ENCODE measurements around the gene CCBE1.

CCBE1 gene

DNA sequence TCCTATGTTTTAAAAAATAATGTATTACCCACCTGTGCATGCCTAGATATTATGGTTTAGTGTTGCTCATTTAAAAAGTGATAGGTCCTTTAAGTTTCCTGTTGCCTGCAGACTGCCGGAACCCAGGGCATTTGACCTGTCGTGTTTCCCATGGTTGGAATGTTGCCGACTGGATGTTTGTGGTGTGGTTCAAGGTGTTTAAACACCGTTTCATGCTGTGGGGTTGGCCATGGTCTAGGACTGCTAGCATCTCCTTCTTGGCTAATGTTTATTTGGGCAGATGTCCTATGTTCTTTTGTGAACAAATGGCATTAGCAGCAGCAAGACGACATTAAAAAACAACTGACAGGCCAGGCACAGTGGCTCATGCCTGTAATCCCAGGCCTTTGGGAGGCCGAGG is 245.3 kb downstream of the CCBE1 start:
- no peak for DNase-seq (ENCODE audit: low spot score)

DNA sequence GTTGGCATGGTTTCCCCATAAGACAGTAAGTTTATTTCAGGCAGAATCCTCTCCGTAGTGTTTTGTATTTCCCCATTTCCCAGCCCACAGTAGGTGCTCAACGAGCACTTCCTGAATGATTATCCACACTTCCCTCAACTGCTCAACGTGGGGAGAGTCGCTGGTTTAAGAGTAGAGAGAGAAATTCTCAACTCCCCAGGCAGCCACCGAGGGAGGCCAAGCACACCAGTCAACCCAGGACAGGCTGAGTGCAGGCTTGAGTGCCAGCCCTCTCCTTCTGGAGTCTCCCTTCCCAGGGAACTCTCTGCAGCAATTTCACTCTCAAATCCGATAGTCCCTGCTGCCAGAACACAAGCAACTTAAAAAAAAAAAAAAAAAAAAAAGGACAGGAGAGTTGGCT is 246.2 kb downstream of the CCBE1 start:
- DNase-seq (ENCODE audit: low spot score): no peak

DNA sequence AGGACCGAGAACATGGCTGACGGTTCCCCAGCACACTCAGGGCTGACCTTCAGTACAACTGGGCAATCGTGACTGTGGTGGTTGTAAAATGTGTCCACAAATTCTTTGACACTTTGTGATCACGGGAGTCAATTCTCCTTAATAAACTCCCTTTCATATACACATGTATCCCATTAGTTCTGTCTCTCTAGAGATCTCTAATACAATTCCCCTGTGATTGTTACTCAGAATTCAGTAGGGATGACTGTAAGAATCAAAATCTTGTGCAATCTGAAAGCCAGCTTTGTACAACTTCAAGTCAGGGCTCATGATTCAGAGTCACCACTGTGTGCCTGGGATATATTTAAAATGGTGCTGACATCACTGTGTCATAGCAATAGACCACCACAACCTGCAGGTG is 248.7 kb downstream of the CCBE1 start:
- DNase-seq (ENCODE audit: low spot score): no peak

DNA sequence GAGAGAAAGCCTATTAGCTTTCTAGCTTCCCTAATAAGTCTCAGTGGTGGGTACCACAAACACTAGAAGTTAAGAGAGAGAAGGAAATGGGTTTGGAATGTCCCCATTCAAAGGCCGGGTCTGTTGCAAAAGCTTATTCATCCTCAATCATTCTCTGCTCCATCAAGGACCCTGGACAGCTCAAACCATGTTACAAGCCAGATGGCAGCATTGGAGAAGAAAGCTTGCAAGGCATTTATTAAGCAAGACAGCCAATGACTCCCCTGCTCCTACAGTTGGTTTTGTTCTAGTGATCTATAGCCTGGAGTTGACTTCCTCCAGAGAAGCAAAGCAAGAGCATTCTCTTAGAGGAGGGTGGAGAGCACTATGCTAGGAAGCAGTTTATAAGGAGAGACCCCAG is 251.2 kb downstream of the CCBE1 start:
- no peak for DNase-seq (ENCODE audit: low spot score)

DNA sequence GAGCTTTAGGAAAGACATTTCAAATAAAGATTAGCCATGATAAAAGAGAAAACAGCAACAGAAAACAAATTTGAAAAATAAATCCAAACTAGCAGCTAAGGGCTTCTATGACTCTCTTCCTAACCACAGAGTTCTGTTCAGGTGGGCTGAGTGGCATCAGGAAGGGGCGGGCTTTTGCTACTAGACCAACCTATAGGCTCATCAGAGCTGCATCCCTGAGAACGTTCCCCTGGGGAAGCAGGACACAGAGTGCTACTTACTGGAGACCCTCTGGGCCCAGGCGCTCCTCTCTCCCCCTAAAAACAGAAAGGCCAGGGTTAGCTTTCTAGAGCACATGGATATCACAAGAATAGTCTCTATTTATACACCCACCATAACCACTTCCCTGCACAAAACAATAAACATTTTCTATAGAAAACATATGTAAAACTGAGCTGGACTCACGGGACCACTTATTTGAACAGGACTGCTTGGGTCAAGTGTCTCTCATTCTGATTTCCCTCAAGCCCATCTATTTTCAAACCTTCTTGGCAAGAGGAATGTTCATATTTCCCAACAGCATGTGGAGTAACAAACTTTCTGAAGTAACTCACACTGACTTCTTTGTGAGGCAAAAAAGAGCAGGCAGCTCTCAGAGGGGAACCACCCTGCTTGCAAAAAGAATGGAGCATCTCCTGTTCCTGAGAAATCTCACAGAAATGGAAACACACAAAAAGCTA is 259.2 kb downstream of the CCBE1 start:
- DNase-seq (ENCODE audit: low spot score): no peak

DNA sequence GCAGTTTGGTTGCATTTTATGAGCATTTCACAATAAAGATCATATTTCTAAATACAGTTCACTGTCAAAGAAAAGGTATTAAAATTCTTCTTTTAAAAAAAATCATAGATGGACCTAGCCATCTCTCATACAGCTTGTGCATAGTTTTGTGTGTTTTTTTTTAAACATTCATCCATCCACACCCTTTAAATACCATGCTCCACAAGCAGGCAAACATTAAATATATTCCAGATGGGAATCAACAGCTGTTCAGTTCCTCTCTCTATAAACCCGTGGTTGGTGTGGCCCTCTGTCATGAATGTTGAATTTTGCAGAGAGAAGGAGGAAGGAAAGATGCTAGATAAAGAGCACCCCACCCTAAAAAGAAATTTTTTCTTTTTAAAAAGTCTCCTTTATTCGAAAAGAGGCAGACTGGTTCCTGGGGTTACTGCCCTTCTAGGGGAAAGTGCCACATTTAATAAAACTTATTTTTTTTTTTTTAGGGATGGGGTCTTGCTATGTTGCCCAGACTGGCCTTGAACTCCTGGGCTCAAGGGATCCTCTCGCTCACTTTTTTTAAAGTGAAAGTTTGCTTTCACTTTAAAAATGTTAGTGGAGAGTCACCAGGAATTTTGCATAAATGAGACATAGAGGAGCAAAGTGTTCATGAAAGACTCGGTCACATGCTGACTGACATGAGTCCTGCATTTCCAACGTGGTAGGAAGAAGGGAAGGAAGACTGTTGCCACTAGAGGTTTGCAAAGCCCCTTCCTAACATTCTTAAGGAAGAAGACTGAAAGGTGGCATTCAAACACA is 264.2 kb downstream of the CCBE1 start:
- no peak for DNase-seq (ENCODE audit: low spot score)

DNA sequence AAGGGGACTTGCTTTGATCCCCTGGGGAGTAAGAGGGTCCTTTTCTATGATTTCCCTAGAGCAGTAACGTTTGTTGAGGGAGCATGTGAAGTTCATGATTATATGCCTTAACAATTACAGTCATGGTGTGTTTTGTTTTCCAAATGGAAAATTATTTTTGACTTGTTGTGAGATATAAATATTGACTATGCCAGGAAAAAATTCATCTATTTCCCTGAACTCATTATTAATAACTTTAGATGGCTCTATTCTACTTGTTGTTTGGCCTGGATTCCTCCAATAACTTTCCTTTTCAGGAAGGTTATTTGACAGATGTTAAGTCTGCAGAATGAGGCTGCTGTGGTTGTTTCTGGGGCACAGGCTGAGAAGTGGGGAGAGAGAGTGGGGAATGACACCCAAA is 266.1 kb downstream of the CCBE1 start:
- DNase-seq (ENCODE audit: low spot score): no peak

DNA sequence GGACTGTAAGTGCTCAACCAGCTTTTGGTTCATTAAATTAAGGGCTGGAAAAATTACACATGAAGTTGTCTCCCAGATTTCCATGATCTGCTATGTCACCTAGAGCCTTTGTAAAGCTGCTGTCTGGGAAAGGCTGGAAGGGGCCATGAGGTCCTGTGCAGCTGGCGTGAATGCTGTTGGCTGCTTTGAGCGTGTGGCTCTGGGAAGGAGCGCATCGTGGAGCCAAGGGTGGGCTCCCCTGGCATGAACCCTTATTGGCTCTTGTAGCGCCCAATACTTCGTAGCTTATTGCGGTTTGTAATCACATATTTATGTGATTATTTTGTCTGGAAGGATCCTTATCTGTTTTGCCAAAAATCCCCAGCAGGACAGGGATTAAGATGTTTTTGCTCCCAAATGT is 267.6 kb downstream of the CCBE1 start:
- no peak for DNase-seq (ENCODE audit: low spot score)

DNA sequence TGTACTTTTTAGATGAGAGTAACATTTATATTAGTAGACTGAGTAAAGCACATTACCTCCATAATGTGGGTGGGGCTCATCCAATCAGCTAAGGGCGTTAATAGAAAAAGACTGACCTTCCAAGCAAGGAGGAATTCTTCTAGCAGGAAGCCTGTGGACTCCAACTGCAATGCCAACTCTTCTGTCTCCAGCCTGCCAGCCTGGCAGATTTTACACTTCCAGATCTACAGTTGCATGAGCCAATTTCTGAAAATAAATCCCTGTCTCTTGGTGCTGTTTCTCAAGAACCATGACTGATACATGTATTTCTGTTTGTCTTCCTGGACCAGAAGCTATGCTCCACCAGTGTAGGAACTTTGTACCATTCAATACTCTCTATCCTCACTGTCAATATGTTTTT is 269.2 kb downstream of the CCBE1 start:
- DNase-seq (ENCODE audit: low spot score): no peak

DNA sequence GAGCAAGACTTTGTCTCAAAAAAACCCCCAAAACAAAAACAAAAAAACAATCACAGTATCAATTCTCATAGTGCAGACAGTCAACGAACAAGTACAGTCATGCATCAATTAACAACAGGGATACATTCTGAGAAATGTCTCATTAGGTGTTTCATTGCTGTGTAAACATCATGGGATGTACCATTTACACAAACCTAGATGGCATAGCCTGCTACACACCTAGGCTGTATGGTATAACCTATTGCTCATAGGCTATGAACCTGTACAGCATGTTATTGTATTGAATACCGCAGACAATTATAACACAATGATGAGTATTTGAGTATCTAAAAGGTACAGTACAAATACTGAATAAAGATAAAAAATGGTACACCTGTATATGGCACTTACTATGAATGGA is 270.4 kb downstream of the CCBE1 start:
- no peak for DNase-seq (ENCODE audit: low spot score)

DNA sequence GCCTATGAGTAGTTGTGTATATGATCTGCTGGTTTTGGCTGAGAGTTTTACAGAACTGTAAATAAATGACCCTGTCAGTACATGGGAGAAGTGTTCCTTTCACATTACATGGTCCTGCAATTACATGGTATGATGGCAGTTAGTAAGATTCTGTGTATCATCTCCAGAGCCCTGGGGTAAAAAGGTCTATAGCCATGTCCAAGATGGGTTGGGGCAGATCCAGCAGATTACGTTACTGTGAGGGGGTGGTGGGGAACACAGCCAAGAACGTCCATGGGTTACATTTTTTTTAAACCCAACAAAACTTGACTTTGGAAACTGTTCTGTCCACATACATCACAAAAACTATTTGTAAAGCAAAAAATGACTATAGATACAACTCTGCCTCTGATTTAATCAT is 274.0 kb downstream of the CCBE1 start:
- DNase-seq (ENCODE audit: low spot score): no peak

DNA sequence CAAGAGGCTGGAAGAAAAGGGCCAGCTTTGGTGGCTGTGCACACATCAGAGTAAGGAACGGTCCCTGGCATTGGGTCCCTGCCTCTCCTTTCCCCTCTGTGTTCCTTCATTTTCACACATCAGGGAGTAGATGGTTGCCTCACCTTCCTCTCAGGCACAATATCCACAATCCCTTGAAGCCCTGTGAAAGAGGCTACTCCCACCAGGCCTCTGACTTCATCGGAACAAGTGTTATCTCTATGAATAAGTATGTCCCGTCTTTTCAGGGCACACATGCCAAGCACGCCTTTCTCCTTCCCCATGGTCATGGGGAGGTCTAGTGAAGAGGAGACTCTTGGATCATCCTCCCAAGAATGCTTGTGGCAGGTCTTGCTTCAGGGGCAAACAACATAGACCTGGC is 277.0 kb downstream of the CCBE1 start:
- no peak for DNase-seq (ENCODE audit: low spot score)

DNA sequence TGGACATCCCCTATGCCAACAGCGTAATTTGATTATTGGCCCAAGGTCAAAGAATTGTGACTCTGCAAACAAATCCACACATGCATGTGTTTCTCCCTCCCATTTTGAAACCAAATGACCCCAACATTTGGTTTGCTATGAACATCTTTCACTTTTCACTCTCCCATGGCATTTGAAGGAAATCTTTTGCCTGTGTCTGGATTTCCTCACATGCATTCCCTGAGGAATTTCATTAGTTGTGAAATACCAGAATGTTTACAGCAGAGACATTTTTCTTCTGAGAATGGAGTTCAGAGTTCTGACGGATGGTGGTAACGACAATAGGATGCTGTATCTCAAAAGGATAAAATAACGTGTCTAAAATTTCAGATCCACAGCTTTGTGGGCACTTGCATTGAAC is 277.8 kb downstream of the CCBE1 start:
- no peak for DNase-seq (ENCODE audit: low spot score)

DNA sequence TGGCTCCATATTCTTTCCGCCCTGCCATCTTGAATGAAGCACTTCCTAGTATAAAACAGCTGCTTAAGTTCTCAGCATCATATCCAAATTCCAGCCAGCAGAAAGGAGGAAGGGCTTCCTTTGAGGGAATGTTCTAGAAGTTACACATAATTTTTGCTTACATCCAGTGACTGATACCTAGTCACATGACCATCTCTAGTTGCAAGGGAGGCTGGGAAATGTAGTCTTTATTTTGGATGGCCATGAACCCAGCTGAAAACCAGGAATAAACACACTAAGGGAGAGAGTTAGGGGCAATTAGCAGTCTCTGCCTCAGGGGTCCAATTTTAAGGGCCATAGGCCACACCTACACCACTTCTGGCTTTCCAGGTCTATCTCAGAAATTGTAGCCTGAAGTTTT is 280.4 kb downstream of the CCBE1 start:
- no peak for DNase-seq (ENCODE audit: low spot score)

DNA sequence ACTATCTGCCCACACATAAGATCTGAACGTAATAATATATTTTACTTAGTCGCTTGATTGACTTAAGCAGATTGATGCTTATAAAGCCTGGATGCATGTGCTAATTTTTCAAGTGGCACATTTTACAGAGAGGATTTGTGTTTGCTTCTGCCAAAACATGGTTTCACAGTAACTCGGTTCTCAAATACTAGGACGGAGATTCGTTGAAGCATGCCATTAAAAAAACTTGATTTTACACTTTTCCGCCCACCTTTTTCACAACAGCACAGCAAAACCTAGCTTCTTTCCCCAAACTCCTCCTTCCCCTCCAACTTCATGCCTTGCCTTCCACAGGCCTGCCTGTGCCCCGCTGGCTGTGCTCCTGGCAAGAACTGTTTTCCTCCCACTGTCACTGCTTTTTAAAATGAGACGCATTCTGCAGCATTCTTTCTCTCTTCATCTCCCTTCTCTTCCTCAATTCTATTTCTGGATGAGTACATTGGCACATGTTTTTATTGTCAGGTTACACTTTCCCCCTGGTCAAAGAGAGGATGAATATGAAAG is 283.0 kb downstream of the CCBE1 start:
- DNase-seq (ENCODE audit: low spot score): no peak

DNA sequence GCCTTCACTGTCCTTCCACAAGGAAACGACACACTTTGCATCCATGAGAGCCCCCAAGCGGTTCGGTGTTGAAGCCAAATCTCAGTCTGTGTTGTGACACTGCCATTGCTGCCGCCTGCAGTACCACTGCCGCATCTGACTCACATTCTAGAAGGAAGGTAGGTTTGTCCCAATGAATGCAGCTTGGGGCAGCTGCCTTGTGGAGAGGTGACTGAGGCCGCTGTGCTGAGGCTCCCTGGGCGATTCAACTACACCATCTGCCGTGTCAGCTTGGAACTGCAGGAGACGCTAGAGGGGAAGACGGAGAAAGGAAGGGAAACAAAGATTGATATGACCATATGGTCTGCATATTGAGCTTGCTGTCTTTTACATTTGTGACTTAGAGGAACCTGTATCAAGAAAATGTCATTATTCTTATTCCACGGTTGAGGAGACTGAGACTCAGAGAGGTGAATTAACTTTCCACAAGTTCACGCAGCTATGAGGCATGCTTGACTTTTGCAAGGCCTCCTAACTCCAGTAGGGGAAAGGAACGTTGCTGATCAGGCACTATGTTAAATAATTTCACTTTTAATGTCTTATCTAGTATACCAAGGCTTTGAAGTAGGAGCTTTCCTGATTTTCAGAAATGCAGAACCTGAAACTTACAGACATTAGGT is 294.7 kb downstream of the CCBE1 start:
- DNase-seq (ENCODE audit: low spot score): peak; percentile 66

DNA sequence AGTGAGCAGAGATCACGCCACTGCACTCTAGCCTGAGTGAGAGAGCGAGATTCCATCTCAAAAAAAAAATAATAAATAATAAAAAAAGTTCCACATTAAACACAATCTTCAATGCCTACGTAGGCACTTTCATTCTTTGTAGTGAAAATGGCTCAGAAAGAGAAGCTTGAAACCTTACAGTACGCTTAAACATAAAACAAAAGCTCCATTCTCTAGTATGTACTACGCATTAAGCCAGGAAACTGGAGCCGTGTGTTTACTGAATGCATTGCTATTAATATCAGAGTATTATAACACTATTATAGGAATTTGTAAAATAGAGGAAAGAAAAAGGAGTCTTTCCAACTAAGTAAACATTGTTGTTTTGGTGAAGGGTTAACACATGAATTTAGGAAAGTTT is 296.8 kb downstream of the CCBE1 start:
- DNase-seq (ENCODE audit: low spot score): no peak

DNA sequence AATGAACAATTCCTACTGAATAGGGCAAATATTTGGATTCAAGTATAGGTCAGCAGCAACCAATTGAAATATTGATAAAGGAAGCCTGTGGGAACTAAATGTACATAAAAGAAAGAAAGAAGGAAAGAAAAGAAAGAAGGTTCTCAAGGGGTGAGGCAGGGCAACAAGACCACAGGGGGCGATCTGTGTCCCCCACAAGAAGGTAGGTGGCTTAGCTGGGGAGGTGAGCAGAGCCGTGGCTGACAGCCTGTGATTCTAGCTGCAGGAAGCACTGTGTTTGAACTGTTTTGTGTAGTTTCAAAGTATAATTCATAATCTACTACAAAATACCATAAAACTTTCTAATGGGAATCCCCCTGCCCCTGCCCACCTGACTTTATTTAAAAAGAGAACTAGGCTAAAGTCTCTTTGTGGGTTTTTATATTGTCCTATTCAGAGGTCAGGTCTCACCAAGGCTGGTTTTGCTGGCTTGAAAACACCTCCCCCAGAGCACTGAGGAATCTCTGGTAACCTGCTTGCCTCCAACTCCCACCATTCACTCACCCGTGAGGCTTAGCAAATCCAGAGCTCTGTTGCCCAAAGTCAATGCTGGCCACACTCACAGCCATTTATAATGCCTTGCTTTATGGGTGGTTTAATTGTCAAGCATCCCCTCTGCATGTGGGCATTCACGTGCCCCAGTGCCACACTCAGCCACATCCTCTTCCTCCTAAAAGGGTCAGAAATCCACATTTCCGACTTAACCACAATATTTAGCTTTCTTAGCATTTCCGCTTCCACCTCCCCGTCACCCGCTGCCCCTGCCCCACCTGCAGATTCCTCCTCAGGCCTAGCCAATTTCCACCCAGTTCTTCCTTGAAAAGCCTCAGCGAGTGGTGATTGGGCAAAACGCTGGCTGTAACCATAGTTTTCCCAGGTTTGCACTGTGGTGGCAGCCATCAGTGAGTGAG is 301.7 kb downstream of the CCBE1 start:
- DNase-seq (ENCODE audit: low spot score): no peak

DNA sequence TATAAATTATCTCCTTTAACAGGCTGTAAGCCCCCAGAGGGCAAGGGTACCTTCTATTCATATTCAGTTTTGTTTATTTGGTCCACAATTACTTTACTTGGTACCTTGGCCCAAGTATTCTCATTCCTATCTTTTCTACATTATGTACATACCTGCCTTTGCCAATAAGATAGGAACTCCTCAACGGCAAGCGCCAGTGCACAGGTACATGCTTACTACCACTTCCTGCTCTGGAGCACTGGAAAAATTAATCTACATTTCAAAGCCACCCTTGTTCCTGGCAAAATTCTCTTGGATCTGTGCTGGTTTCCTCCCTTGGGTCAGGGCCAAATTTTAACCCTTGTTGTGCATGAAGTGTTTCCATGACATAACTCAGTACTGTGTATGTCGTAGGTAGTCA is 303.8 kb downstream of the CCBE1 start:
- DNase-seq (ENCODE audit: low spot score): no peak

DNA sequence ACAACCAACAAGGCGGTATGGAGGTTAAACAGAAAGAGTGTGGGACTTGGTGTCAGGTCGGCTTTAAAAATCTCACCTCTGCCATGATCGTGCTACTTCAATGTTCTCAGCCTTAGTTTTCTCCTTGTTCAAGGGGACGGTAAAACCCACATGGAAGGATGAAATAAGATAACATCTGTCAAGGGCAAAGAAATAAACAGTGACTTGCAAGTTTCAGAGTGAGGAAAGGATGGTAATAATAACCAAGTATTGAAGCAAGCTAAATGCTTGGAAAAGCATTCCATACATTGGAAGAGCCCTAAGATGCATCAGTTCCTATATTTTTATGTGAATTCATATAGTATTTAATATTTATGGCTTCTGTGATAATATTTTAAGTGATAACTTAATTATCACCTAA is 308.4 kb downstream of the CCBE1 start:
- DNase-seq (ENCODE audit: low spot score): no peak

DNA sequence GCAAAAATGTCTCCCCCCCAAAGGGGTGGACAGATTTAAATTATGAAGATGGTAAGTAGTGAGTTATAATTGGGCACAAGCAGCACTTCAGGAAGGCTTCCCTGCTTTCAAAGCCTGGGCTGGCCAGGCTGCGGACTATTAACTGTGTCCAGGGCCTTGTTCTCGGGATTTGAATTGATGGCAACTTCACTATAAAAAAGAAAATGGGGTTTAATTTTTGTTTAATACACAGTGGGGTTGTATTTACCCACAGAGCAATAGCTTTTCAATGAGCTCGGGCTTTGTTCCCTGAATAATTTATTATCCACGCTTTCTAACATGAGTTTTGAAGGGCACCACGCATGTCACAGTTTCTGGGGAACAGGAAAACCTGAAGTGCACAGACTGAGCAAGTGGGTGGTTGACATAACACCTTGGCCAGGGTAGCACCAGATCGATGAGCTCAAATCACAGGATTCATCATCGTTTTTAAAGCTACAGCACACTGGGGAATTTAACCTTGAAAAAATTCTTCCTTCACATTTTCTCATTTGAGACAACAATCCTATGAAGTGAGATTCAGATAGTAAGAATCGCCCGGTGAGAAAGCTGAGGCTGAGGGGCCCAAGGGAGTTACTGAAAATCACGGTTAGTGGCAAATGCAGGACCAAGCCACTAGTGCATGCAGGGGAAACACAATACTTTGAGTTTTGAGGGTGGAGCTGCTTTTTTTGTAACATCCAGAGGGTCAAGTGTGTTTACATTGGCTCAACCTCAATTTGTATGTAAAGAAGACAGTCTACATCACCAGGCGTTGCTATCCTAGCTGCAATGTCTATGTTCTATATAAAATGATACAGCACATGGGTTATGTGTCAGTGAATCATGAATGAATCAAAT is 309.3 kb downstream of the CCBE1 start:
- no peak for DNase-seq (ENCODE audit: low spot score)
